Globus pallidus (tissue), 1 donor: ENCODE data around the gene C13orf46.
"Not testable (repeated sequence)": the region's sequence is repeated elsewhere in the genome, so short reads cannot be mapped to it uniquely, and the experiment has no call there.

Experiments
- DNase-seq: peaks from one replicate; pipeline ENCODE4 v3.0.0-alpha.2; 2015; ENCODE audit warnings: low spot score

Gene C13orf46

GRCh38 chr13:113973218-113974164 lies at the start of gene C13orf46:
C13orf46 (minus strand) TSS chr13:113974076; CDS start chr13:113973997, 79 bp downstream.
- DNase-seq, result no peak

DNA sequence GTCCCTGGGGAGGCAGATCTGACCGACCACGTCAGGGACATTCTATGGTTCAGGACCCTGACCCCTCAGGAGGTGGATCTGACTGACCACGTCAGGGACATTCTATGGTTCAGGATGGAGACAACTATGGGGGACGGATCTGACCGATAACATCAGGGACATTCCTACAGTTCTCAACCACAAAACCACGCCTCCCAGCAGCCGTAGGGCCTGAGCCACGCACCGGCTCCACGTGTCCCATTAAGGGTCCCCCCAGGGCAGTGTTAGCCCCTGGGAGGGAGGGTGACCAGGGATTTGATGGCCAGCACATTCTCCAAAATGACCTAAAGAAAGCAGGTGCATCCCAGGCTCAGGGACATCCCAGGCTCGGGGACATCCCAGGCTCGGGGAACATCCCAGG lies 49.0 kb upstream of the C13orf46 start:
- DNase-seq, result no peak

DNA sequence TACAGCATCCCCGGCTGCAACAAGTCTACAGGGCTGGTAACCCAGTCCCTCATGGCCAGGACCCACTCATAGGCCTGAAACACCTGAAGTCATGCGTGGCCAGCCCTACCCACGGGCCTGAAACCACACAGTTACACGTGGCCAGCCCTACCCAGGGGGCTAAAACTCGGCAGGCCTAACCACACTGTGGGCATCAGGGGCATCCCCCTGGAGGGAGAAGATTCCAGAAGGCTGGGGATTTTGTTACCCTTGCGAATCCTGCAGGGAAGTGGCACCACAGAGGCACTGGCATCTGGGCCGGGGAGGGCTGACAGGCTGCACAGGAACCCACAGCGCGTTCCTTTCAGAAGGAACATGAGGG lies 48.4 kb upstream of the C13orf46 start:
- no peak for DNase-seq

GRCh38 chr13:114021464-114022308 lies 47.8 kb upstream of the C13orf46 start:
- peak; percentile 78 for DNase-seq

DNA sequence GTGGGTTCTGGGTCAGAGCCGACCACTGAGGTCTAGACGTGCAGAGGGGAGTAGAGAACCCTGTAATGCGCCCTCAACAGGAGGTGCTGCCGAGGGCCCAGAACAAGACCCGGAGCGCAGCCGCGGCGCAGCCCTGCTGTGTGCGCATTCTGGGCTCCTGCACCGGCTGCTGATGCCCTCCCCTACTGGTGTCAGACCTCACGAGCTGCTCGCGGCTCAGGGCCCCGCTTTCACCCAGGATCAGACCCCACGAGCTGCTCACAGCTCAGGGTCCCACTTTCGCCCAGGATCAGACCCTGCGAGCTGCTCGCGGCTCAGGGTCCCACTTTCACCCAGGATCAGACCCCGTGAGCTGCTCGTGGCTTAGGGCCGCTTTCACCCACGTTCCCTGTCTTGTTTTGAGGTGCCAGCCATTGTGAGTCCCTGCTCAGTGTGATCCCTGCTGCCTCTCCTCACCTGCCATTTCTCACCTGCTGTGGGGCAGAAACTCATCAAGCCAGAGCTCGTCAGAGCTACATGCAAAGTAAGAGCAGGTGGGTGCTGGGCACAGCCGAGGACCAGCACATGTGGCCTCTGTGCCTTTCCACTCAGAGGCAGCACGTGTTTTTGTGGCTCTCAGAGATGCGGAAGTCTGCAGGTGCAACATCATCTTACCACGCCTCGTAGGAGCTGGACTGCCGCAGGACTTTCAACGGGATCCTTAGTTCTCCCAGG lies 47.0 kb upstream of the C13orf46 start:
- no peak for DNase-seq

DNA sequence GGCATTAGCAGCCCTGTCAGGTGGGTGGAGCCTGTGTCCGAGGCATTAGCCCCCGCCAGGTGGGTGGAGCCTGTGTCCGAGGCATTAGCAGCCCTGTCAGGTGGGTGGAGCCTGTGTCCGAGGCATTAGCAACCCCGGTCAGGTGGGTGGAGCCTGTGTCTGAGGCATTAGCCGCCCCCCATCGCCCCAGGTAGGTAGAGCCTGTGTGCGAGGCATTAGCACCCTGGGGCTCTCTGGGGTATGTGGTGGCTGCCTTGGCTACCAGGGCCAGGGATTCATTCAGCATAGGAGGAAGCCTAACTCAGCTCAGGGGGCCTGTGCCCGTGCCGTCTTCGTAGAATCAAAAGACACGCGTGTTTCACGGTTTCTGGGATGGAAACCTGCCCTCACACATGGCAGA lies 46.3 kb upstream of the C13orf46 start:
- not testable (repeated sequence) for DNase-seq

GRCh38 chr13:114019367-114019766 lies 45.5 kb upstream of the C13orf46 start:
- no peak for DNase-seq

- no peak for DNase-seq
Observed at GRCh38 chr13:114018461-114019055, 44.7 kb upstream of the C13orf46 start.

DNA sequence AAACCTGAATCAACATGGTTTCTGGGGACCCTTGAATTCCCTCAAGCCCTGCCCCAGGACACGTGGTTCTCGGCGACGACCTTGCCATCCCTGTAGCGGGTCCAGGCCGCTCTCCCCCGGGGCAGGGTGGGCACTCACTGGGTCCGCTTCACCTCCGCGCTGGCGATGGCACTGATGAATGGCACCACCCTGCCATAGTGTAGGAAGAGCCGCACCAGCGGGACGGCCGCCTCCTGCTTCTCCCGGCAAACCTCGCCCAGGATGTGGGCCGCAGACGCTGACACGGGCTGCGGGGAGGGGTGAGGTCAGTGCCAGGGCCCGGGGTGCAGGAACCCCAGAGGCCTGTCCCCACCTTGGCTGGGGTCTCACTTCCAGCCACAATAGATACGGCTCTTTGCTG lies 44.1 kb upstream of the C13orf46 start:
- no peak for DNase-seq

- DNase-seq, result no peak
Observed at GRCh38 chr13:114017028-114017630, 43.3 kb upstream of the C13orf46 start.

- no peak for DNase-seq
Observed at GRCh38 chr13:114016321-114017027, 42.6 kb upstream of the C13orf46 start.

- no peak for DNase-seq
Observed at GRCh38 chr13:114015969-114016295, 42.1 kb upstream of the C13orf46 start.

DNA sequence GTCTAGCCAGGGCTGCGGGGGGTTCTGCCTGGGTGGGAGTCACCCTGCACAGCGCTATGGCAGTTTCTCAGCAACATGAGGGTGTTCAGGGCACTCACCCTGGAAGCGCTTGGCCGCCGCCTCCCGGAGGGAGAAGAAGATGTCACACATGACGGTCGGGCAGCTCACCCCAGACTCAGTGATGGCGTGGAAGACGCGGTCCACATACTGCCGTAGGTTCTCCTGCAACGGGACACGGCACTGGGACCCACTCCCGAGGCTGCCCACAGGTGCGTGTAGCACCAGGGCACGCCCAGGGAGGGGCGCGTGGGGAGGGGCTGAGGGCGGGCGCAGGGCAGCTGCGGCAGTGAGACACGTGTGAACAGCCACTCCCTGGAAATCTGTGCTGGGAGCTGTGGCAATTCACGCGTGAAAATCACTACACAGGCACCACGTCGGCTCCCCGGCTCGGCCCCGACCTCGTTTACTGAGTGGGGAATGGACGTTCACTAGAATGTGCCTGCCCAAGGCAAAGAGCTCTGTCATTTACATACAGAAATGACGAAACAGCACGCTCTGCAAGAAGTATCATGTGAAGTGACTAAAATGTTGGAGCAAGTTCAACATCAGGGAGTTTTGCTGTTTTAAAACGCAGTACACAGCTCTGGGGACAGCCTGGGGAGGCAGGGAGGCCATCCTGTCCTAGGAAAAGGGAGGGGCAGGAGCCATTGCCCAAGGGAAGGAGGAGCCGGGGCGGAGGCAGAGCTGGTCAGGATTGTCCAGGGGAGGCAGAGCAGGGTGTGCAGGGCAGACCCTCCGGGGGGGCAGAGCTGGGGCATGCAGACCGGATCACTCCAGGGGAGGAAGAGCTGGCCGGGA lies 41.5 kb upstream of the C13orf46 start:
- DNase-seq, result no peak

DNA sequence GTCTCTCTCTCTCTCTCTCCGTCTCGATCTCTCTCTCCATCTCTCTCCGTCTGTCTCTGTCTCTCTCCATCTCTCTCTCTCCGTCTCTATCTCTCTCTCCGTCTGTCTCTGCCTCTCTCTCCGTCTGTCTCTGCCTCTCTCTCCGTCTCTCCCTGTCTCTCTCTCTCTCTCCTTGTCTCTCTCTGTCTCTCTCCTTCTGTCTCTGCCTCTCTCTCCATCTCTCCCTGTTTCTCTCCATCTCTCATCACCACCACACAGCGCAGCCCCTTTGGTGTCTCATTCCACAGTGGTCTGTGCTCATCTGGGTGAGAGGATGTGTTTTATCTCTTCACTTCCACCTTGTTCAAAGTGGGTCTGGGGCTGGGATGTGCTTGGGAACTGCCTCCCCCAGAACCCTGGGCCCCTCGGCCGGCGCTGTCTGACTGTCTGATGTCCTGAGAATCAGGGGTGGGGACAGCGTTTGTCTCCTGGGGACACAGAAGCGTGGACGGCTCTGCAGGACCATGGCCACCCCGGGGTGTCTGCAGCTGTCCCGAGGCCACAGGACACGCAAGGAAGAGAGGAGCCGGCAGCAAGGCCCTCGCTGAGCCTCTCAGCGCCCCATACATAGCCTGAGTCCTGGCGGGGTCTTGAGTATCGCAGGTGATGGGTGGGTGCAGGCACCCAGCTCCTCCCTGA lies 40.2 kb upstream of the C13orf46 start:
- DNase-seq, result no peak

DNA sequence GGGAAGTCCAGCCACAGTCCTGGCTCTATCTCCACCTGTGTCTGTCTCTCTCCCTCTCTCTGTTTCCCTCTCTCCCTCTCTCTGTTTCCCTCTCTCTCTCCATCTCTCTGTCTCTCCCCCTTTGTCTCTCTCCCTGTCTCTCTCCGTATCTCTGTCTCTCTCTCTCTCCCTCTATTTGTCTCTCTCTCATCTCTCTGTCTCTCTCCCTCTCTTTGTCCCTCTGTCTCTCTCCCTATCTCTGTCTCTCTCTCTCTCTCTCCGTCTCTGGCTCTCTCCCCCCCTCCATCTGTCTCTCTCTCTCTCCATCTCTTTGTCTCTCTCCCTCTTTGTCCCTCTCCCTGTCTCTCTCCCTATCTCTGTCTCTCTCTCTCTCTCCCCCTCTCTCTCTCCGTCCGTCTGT lies 39.5 kb upstream of the C13orf46 start:
- no peak for DNase-seq

GRCh38 chr13:114012921-114013320 lies 39.0 kb upstream of the C13orf46 start:
- no peak for DNase-seq

DNA sequence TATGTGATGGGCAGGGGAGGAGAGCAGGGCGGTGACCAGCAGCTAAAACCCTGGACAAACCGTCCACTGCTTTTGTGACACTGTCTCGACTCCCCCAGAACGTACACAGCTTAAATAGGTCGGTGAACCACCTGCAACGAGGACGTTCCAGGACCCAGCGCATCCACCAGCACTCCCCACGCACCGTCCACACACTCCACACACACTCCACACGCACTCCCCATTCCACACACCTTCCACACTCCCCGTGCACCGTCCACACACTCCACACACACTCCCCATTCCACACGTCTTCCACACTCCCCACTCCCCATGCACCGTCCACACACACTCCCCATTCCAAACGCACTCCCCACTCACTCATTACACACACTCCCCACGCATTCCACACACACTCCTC lies 38.3 kb upstream of the C13orf46 start:
- DNase-seq, result no peak

DNA sequence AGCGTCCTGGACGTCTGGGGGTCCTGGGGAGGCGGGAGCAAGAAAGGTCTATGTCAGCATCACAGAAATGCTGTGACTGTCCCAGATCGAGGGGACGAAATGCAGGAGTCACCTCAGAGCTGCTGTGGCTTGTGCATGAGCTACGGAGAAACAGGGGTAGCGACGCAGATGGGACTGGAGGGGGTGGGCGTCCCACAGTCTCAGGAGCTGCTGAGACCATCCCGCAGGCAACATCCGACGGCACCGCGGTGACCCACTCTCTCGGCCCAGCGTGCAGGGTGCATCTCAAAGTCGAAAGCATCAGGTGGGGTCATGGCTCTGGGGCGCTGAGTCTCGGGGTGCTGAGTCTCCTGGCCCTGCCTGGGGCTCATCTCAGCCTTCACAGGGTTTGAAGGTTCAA lies 37.4 kb upstream of the C13orf46 start:
- DNase-seq, result no peak

- DNase-seq, result no peak
Observed at GRCh38 chr13:114010401-114011101, 36.7 kb upstream of the C13orf46 start.
